ENCODE measurements around the gene RTN4IP1.
"Not testable (repeated sequence)": the region's sequence is repeated elsewhere in the genome, so short reads cannot be mapped to it uniquely, and the experiment has no call there.

RTN4IP1 gene

DNA sequence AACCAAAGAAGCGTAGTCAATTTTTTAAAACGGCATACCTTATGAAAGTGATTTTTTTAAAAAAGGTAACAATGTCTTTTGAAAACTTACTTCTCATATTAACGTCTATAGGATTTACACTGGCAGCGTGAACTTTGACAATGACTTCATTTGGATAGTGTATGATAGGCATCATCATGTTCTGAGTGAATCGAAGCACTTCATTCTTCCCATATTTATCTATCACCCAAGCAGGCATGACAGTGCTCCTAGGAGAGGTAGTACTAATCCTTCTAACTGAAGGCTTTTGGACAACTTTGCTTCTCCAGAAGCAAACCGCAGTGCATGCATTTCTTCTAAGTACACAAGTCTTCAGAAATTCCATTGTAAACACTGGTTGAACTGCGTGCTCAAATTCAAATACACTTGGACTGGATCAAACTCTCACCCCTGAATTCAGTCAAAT is 618 bp downstream of the RTN4IP1 start:
- no peak for DNase-seq (ENCODE audit: low read depth in 2 of 2)

DNA sequence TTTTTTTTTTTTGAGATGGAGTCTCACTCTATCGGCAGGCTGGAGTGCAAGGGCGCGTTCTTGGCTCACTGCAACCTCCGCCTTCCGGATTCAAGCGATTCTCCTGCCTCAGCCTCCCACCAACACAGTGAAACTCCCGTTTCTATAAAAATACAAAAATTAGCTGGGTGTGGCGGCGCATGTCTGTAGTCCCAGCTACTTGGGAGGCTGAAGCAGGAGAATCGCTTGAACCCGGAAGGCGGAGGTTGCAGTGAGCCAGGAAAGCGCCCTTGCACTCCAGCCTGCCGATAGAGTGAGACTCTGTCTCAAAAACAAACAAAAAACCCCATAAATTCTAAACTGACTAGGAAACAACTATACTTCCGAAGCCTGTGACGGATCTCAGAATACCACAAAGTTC is 1.5 kb downstream of the RTN4IP1 start:
- not testable (repeated sequence) for DNase-seq (ENCODE audit: low read depth in 2 of 2)

DNA sequence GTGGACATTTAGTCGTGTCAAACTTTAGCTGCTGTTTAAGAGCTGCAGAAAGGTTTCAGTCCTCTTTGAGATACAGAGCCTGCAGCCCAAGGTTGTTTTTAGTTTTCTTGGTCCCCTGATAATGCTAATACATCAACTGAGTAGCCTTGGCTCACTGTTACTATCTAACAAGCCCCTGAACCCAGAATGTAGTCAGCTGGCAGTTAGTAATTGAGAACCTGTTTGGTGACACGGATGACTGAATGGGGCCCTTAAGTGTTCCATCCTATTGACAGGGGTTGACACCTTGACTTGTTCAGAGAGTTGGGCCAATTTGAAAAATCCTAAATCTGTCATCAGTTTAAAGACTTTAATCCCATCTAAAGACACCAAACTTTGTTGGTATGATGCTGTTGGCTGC is 2.8 kb downstream of the RTN4IP1 start:
- no peak for DNase-seq (ENCODE audit: low read depth in 2 of 2)

DNA sequence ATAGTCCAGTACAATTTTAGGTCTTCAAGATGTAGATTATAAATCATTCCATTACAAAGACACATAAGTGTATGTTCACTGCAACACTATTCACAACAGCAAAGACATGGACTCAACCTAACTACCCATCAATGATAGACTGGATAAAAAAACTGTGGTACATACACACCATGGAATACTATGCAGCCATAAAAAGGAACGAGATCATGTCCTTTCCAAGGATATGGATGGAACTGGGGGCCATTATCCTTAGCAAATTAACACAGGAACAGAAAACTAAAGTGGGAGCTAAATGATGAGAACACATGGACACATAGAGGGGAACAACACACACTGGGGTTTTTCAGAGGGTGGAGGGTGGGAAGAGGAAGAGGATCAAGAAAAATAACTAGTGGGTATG is 6.3 kb downstream of the RTN4IP1 start:
- no peak for DNase-seq (ENCODE audit: low read depth in 2 of 2)

GRCh38 chr6:106622412-106622811 is 6.9 kb downstream of the RTN4IP1 start:
- no peak for DNase-seq (ENCODE audit: low read depth in 2 of 2)

GRCh38 chr6:106620931-106621672 is 8.2 kb downstream of the RTN4IP1 start:
- DNase-seq (ENCODE audit: low read depth in 2 of 2), result no peak

DNA sequence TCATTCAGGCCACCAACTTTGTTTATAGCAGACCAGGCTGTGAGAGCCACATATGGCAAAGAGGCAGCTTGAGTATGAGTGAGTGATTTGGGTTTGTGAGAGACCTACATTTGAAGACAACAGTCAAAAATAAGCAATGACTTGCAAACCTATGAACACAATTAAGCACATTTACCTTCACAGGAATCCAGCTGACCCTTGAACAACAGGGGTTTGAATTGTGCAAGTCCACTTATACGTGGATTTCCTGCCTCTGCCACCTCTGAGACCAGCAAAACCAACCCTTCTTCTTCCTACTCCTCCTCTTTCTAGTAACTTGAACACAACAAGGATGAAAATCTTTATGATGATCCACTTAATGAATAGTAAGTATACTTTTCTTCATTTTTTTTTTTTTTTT is 10.1 kb downstream of the RTN4IP1 start:
- no peak for DNase-seq (ENCODE audit: low read depth in 2 of 2)

- DNase-seq (ENCODE audit: low read depth in 2 of 2), result no peak
Observed at GRCh38 chr6:106618324-106618723, 11.0 kb downstream of the RTN4IP1 start.

DNA sequence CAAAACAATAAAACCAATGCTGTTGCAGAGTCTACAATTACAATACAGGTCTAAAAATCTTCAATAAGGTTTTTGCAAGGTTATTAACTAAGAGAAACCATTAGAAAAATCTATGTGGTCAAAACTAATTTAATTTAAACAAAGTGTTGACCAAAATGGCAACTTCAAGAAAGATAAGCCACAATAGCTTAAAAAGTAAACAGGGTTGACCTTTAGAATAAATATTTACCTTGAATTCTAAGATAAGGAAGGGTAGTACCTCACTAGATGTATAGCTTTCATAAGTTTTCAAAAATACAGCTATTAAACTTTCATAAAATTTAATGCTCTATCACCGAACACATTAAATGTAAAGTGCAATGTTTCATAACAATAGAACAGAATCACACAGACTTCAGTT is 11.4 kb downstream of the RTN4IP1 start:
- no peak for DNase-seq (ENCODE audit: low read depth in 2 of 2)

- DNase-seq (ENCODE audit: low read depth in 2 of 2), result no peak
Observed at GRCh38 chr6:106617302-106617701, 12.0 kb downstream of the RTN4IP1 start.

DNA sequence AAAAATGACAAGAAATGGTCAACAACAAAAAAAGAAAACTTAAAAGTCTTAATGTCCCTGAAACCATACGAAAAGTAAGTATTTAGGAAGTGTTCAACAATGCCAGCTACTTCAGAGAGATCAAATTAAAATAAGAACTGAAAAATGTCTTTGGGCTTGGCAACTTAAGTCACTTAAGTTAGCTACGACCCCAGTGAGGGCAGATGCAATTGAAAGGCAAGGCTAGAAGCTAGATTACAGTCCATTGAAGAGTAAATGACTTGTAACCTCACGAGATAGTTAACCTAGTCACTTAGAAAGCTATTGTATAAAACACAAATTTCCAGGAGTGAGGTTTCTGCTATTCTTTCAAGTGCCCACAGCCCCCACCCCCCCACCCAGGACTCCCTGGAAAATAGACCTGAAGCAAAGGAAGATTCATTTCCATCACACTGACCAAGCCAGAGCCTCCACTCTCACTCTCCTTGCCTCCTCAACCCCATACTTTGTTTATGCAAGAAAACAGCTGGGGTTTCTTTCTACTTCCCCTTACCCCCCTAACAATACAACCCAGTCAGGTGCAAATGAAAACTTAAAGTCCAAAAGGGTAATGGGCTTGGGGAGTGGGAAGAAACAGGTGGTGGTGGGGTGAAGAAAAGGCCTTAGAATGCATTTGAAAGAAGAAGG is 14.6 kb downstream of the RTN4IP1 start:
- no peak for DNase-seq (ENCODE audit: low read depth in 2 of 2)

- DNase-seq (ENCODE audit: low read depth in 2 of 2), result no peak
Observed at GRCh38 chr6:106614166-106614565, 15.1 kb downstream of the RTN4IP1 start.

- DNase-seq (ENCODE audit: low read depth in 2 of 2), result no peak
Observed at GRCh38 chr6:106613590-106613989, 15.7 kb downstream of the RTN4IP1 start.

DNA sequence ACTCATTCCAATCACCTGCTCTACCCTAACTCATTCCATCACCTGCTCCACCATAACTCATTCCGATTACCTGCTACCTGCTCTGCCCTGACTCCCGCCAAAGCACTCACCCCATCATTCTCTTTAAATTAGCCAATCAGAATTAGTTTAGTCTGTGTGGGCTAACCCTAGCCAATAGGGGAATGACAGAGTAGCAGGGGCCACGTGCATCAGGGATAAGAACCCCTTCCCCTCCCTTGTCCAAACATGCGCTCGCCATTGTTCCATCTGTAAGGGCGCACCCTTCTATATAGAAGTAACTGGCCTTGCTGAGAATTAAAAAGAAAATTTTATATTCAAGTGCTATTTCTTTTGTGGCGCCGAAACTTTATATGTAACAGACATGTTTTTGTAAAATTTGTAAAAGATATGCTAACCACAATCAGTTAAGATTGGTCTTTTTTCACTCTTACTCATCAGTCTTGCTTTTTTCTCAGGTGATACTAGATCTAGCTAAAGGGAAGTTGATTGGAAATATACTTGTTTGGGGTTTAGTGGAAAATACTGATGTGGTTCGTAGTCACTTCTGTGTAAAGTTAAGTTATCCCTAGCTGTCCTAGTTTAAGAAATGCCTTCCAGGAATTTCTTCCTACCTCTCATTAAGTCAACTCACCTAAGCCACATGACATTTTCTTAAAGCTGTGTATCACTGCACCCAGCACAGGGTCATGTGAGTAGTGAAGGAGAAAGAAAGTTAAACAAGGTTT is 16.5 kb downstream of the RTN4IP1 start:
- DNase-seq (ENCODE audit: low read depth in 2 of 2), result no peak

DNA sequence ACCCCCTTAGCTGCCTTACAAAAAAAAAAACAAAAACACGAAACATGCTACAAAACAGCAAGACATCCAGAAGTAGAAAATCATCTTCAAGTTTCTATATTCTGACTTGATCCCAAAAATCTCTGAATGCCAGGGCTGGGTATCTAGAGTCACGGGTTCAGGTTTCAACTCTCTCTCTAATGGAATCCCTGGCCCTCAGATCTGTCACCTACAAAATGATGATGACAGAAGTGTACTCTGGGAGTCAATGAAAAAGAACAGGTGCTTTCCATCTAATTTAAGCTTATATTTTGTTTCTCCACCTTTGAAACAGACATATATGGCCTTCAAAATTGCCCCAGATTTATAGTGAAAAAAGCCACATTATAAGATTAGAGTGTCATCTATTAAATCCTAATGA is 18.3 kb downstream of the RTN4IP1 start:
- no peak for DNase-seq (ENCODE audit: low read depth in 2 of 2)

GRCh38 chr6:106609699-106610098 is 19.6 kb downstream of the RTN4IP1 start:
- DNase-seq (ENCODE audit: low read depth in 2 of 2), result no peak

GRCh38 chr6:106608080-106608668 is 21.1 kb downstream of the RTN4IP1 start:
- no peak for DNase-seq (ENCODE audit: low read depth in 2 of 2)

DNA sequence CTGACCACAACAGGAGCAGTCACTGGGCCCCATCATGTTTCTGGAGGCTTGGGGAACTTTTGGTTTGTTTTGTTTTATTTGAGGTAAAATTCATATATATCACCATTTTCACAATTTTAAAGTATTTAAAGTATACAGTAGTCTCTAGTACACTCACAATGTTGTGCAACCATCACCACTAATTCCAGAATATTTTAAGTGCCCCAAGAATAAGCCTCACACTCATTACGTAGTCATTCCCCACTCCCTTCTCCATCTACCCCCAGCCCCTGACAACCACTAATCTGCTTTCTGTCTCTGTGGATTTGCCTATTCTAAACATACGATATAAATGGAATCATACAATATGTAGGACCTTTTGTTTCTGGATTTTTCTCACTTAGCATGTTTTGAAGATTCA is 29.0 kb downstream of the RTN4IP1 start:
- DNase-seq (ENCODE audit: low read depth in 2 of 2), result no peak

DNA sequence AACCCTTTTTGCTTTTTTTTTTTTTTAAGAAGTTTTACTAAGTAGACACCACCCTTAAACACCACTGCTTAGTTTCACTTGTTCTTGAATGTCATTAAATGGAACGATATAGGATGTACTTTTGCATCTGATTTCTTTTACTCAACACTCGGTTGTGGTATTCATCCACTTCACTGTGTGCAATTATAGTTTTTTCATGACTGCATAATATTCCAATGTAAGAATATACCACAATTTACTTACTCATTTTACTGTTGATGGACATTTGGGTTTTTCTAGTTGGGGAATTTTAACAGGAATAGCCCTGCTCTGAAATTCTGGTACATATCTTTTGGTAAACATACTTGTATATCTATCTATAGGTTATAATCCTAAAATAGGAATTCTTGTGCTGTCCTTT is 29.9 kb downstream of the RTN4IP1 start:
- DNase-seq (ENCODE audit: low read depth in 2 of 2), result no peak

GRCh38 chr6:106591111-106591825 is 38.0 kb downstream of the RTN4IP1 start:
- no peak for DNase-seq (ENCODE audit: low read depth in 2 of 2)

DNA sequence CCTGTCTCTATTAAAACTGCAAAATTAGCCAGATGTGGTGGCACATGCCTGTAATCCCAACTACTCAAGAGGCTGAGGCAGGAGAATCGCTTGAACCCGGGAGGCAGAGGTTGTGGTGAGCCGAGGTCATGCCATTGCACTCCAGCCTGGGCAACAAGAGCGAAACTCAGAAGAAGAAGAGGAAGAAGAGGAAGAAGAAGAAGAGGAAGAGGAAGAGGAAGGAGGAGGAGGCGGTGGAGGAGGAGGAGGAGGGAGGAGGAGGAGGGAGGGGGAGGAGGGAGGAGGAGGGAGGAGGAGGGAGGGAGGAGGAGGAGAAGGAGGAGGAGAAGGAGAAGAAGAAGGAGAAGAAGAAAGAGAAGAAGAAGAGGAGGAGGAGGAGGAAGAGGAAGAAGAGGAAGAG is 40.4 kb downstream of the RTN4IP1 start:
- DNase-seq (ENCODE audit: low read depth in 2 of 2), result not testable (repeated sequence)
